ENCODE results near the gene SLC22A4.

SLC22A4 gene

DNA sequence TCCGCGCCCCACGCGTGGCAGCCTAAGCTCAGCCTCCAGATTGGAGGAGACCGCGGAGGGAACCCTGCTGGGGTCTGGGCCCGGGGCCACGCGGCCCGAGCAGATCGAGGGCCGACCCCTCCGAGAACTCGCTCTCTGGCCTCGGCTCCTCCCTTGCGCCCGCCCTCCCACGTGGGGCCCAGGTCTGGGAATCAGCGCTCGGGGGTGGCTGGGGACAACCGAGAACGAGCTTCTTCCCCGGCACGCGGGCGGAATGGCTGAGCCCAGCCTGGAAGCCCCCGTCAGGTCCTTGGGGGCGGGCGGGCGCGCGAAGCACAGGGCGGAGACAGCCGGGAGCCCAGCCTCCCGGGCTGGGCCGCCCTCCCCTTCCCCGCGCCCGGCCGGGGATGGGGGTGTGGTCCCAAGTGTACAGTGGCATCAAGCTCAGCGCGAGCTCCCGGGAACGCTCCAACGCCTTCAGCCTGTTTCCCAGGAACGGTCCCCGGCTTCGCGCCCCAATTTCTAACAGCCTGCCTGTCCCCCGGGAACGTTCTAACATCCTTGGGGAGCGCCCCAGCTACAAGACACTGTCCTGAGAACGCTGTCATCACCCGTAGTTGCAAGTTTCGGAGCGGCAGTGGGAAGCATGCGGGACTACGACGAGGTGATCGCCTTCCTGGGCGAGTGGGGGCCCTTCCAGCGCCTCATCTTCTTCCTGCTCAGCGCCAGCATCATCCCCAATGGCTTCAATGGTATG is at the start of gene SLC22A4:
Gene SLC22A4 (plus strand): TSS at position 403 of the 736 bp plus-strand sequence. CDS start 223 bp downstream, at position 626.
- DNase-seq (ENCODE audit: low read depth): peak; percentile 84

DNA sequence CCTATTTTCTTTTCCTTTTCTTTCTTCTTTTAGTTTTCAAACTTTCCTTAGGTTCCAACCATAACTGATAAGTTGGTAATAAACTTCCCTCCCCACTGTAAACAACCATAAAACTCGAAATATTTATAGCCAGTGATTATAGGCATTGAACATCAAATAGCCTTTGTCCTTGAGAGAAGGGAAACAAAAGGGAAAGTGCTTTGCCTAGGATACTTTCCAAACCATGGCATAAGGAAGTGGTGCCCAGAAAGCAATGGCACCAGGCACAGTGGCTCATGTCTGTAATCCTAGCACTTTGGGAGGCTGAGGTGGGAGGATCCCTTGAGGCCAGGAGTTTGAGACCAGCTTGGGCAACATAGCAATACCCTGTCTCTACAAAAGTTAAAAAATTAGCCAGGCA is 48.6 kb upstream of the SLC22A4 start:
- DNase-seq (ENCODE audit: low read depth): no peak

DNA sequence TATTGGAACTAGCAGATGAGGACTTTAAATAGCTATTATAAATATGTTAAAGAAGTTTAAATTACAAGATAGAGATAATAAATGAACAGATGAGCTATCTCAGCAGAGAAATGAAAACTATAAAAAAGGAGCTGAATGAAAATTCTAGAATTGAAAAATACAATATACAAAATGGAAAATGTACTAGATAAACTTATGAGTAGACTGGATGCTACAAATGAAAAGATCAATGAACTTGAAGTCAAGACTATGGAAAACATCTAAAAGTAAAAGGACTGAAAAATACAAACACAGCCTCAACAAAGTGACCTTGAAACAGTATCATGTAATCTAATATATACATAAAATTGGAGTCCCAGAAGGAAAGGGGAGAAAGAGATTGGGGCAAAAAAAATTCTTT is 47.4 kb upstream of the SLC22A4 start:
- no peak for DNase-seq (ENCODE audit: low read depth)

DNA sequence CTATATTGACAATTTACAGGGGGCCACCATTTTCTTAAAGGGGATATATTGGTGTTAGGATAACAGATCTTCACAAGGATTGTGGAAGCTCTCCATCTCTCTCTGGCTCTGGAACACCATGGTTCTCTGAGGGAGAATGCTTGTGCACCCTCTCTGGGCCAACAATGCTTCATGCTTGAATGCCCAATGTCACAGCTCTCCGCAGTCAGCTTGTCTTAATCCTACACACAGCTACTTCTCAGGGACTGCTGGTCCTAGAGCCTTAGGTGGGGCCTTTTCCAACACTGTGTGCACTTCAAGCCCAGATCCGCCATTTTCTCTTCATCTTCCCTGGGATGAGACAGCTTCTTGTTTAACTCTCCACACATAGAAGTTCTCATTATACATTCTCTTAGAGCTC is 43.6 kb upstream of the SLC22A4 start:
- no peak for DNase-seq (ENCODE audit: low read depth)

DNA sequence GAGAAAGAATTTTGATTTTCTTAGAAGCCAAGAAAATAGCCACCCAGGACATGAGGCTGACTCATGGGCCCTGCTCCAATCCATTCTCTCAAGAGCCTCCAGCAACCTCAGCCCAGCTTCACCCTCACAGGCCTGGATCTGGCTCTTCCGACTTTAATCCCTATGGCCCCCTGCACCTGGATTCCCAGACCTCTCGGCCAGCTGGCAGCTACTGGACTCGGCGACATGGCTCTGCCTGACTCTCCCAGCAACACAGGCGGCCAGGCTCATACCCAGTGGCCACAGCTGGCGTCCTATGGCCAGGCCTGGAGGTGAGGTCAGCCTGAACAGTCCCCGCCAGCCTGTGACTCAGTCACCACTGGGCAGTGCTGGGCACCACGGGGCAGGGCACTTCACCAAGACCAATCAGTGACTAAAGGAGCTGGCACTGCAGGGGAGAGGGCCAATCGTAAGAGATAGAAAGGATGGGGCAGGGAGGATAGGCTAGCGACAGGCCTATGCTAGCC is 42.9 kb upstream of the SLC22A4 start:
- DNase-seq (ENCODE audit: low read depth): no peak

DNA sequence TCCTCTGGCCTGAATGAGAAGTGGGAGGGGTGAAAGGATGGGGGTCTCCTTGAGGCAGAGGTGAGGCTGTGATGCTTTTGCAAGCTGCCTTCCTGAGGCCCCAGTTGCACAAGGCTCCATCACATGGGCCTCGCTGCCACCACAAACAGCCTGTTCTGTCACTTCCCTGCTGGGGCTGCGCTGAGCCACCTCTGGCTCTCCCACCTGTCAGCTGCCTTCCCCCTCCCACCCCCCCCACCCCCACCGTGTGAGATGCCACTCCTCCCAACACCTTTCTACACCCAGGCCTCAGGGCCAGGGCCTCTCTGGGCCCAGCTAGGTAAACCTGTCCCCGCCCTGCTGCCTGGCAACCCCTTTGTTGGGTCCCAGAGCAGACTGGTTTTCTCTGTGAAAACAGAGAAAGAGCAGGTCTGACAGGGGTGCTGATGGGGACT is 41.2 kb upstream of the SLC22A4 start:
- DNase-seq (ENCODE audit: low read depth): no peak

DNA sequence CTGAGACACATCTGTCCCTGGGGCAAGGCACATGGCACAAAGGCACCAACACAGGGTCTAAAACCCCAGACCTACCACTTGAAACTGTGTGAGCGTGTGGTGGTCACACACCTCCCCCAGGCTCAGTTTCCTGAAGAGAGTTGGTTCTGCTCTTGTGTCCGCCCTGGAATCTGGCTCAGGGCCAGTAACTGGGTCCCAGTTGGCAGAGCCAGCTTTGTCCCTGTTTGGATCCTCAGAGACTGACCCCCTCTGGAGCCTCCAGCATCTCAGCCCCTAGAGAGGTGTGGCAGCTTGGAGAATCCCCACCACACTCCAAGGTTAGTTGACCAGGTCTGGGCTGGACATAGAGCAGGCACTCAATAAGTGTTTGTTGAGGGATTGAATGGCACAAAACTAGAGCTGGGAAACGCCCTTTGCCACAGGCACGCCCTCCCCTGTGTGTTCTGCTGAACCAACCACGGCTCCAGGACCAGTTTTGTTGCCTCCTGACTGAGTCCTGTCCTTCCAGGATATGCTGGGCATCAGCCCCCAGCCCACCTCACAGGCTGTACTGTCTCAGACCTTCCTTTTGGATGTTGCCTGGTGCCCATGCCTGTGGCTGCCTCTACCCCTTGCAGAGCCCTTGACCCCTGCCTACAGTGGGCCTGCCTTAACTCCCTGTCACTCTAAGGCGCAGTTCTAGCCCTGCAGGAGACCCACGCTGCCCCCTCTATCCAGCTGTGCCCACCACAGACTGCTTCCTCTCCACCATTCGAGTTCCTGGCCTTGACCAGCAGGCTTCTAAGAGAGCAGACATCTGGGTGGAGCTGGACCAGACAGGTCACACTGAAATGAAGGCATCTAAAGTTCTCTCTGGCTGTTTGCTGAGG is 40.5 kb upstream of the SLC22A4 start:
- DNase-seq (ENCODE audit: low read depth): no peak

DNA sequence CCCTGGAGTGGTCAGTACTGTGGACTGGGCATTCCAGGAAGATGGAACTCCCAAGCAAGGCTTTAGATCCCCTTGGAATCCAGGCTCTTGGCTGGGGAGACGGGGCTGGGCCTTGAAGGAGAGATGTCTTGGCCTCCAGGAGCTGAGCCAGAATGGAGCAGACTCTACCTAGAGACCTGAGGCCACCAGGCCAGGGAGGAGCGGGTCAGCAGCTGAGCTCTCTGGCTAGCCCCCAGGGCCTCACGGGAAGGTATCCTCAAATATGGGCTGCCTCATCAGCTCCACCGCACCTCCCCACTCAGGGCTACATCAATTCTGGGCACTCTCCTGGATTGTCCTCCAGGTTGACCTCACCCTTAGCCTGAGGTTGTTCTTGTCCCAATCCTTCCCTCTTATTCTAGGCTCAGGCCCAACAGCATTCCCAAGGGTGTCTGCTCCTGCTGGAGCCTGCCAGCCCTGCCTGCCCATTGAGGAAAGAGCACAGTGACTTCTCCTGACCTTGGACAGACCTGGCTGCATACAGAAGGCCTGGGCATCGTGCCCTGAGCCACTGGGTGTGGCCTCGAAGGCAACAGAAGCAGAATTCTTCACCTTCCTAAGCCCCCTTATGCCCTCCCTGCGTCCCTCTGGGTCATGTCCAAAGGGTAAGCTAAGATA is 39.7 kb upstream of the SLC22A4 start:
- no peak for DNase-seq (ENCODE audit: low read depth)

DNA sequence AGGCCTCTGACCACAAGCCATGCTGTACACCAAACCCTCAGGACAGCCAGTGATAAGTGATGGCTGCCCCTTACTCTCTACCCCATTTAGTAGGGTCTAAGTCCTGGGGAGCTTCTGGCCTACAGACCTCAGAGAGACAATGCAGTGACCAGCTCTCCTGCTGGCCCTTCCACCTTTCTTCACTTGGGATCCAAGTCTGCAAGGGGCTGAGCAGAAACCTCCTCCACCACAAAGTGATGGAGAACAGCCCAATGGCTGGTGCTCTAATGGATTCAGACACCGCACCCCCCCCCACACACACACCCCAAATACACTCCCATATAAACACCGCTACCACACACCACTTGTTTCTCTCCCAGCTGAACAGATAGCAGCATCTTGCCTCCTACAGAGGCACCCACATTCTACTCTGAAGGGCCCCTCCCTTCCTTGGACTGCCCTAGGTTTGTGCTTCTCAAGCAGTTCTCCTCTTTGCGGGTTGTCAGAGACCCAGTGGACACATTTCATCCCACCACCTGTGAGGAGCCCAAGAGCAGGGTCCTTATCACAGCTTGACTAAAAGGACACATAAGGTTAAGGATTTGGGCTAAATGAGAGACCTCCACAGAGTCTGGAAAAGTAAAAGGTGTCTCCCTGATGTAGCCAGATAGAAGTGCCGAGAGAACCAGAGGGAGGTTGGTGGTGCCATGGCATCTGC is 38.0 kb upstream of the SLC22A4 start:
- no peak for DNase-seq (ENCODE audit: low read depth)

DNA sequence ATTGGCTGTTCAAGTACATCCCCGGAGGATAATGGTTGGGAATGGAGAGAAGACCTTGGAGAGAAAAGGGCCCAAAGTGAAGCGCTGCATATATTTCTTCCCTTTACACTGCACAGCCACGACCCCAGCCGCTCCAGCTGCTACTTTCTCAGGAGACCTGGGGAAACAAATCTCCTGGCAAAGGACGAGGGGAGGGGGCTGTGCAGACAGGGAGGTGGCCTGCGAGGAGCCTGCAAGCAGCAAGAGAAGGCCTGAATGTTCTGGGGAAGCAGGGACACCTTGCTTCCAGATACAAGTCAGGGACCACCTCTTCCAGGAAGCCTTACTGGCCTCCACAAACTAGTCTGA is 37.4 kb upstream of the SLC22A4 start:
- no peak for DNase-seq (ENCODE audit: low read depth)

DNA sequence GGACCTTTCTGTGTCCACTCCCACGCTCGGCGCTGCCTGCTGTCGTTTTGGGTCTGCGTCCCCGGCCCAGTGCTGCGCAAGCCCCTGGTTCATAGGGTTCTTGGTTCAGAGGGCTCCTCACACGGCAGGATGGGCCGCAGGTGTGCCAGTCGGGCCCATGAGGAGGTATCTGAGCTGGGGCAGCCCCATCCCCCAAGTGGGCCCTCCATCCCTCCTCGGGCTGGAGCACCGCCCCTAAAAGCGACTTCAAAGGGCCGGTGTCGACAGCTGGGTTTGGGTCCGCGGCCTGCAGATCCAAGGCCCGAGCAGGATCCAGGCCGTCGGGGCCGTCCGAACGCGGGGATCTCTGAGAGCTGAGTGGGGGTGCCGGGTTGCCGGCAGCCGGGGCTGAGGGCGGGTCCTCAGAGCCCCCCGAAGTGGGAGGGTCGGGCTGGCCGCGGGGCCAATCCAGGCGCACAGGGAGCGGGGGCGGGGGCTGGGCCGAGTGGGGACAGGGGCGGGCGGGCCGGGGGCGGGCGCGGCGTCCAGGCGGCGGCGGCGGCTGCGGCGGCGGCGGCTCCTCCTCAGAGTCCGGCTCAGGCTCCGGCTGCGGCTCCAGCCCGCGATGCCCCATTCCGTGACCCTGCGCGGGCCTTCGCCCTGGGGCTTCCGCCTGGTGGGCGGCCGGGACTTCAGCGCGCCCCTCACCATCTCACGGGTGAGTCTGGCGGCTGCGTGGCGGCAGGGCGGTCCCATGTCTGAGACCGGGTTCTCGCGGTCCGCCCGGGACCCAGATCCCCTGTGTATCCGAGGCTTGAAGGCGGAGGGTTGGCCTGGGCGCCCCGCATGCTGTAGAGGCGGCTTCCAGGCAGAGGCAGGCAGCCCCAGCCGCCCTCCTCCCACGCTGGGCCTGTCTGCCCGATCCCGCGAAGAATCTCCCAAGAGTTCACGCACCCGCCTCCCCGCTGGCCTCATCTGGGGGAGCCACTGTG is 36.8 kb upstream of the SLC22A4 start, which contains the start of gene PDLIM4:
Gene PDLIM4 (plus strand): TSS at position 566 of the 971 bp plus-strand sequence. CDS start 39 bp downstream, at position 605.
- no peak for DNase-seq (ENCODE audit: low read depth)

DNA sequence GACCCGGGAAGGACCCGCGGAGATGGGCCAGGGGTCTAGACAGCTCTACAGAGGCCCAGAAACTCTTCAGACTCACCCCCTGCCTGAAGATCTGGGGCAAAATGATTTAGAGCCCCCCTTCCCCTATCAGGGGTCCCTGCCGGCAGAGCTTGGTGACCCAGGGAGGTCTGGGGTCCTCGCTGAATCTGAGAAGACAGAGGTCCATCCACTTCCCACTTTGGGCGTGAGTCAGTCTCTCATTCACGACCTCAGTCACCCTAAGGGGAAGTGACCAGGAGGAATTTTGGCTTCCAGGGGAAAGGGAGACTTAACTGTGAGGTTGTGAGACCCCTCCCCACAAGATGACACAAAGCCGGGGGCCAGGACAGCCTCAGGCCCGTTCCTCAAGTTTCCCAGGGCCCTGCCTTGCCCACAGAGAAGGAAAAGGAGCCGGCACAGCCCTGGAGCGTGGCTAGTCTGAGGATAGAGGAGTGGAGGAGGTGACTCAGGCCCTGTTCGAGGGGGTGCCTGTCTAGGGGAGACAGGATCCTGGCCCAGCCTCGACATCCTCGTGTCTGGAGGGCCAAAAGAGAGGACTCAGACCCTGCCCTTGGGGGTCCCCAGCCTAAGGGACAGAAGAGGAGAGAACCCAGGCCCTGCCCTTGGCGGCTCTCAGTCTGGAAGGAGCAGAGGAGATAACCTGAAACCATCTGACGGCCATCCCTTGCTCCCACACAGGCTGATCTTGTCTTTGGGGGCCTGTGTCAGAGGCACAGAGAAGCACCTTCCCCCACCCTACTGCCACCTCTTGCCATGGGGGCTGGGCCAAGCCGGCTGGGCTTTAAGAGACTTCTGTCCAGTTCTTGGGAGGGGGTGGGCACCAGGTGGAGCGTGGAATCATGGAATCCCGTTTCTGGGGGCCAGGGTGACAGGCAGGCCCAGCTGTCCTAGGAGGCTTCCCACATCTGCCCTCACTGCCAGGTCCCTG is 35.8 kb upstream of the SLC22A4 start:
- no peak for DNase-seq (ENCODE audit: low read depth)

DNA sequence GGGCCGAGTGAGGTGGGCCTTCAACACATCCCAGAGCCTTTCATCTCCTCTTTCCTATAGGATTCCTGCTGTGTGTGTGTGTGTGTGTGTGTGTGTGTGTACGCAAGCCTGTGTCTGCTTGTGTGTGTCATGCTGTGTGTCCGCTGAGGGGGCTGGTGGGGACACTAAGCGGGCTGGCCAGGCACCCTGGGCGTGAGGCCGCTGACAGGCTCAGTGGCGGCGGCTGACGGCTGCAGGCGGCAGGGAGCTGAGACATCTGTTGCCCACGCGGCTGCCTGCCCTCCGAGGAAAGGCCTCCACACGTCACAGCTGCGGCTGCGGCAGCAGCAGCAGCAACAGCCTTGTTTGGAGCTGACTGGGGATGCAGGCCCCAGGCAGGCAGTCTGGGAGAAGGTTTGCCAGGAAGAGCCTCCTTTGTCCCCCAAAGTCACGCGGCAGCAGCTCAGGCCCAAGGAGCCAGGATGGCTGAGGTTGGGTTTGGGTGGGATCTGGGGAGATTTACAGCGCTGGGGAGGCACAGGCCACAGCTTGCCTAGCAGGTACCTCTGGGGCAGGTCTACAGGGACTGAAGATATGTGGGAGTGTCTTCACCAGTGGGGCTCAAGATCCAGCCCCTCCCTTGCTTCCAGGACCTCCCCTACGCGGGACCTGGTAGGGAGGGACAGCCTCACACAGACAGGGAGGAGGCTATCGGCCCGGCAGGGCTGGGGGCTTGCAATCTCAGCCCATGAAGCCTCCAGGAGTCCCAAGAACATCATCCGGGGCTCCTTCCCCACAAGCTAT is 34.9 kb upstream of the SLC22A4 start:
- peak; percentile 74 for DNase-seq (ENCODE audit: low read depth)

DNA sequence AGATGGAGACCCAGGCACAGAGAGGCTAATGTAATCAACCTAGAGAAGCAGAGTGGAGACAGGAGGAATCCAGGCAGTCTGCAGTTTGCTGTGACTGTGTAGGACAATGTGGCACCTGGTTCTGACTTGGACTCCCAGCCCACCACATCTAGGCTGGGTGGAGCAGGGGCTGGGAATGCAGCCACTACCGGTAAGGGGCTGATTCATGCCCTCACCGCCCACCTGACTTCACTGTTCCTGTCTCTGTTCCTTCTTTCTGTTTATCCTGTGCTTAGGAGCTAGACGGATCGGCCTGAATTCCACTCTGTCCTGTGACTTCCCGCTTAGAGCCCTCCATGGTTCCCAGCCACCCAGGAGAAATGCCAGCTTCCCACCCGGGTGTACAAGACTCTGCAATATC is 34.1 kb upstream of the SLC22A4 start:
- DNase-seq (ENCODE audit: low read depth): no peak

DNA sequence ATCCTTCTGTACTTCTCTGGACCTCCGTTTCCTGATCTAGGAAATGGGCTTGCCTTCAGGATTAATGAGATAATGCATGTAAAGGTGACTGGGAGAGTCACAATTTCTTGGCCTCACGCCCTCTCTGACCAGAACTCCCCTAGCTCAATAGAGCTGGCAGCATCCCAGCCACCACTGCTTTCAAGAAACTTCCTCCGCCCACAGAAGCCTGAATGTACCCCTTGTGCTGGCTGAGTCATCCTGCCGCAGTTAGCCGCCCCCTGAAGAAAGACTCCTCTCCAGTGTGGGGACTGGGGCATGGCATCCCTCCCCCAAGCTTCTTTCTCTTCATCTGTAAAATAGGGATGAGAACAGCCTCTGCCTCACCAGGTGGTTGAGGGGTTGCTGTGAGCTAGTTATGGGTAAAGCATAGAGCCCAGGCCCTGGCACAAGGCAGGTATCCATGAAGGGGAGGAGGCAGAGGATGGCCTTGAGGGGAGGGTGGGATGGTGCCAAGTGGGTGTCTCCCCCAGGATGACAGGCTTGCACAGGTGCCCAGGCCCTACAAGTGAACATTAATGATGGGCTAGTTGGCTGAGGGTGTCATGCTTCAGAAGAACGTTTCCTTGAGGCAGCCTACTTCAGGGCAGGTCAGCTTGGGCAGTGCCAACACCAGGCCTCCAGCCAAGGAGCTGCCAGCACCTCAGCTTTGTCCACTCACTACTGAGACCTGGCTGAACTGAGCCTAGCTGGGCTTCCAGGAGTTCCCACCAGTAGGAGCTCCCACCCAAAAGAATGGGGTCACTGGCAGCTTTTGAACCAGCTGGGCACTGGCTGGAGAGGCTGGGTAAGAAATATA is 33.3 kb upstream of the SLC22A4 start:
- DNase-seq (ENCODE audit: low read depth): peak; percentile 74

DNA sequence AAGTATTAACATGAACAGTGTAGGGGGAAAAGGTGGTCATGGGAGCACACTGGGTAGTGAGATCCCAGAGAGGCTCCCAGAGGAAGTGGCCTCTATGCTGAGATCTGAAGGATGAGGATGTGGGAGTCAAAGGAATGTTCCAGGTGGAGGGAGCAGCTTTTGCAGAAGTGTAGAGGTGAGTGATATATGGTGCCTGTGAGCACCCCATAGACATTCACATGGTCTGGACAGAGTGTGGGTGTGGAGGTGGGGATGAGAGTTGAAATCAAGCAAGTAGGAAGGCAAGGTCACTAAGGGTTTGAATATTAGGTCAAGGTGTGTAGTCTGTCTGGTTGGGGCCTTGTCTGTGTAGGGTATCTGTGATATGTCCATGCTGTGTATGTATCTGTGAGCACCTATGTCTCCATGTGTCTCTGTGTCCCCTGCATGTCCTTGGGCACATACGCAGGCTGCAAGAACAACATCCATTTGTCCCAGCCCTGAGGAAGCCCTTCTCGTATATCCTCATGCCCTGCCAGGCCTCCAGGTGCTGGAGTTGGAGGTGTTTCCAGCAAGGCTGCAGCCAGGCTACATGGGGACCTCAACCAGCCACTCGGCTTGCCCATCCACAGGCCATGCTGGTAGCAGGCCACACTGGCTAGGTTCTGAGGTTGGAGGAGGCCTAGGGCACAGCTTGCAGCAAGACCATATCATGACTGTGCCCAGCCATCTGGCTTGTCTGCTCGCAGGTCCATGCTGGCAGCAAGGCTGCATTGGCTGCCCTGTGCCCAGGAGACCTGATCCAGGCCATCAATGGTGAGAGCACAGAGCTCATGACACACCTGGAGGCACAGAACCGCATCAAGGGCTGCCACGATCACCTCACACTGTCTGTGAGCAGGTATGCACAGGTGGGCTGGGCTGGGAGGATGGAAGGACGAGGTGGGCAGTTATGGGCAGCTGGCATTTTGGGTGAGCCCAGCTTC is 32.0 kb upstream of the SLC22A4 start:
- no peak for DNase-seq (ENCODE audit: low read depth)
